Gastroesophageal sphincter (tissue), 4 donors: ENCODE results near the gene LDB1. TPM values are rescaled to one million over a fixed set of nuclear protein-coding genes. Genes with fewer than 3 reads are reported as not detected.

Source experiments
- ATAC-seq: fragments of 150-250 bp; one replicate; pipeline ENCODE4 v1.9.1; 2016; ENCODE audit warnings: mild to moderate bottlenecking, moderate library complexity
- H3K27ac ChIP-seq, 4 donors: fragments of 200-600 bp; sonication (generic) in 3 of 4; 1 replicate in 3 of 4; 2 replicates in 1 of 4; pipeline ENCODE4 v1.5.1; 2016 to 2019
- H3K27me3 ChIP-seq: fragments of 200-600 bp; sonication (generic); one replicate; pipeline ENCODE4 v1.5.1; 2019
- H3K36me3 ChIP-seq, 2 donors: fragments of 200-600 bp; sonication (generic); one replicate each; pipeline ENCODE4 v1.5.1; 2019; ENCODE audit warnings: control low read depth in 1 of 2
- H3K4me1 ChIP-seq, 3 donors: fragments of 200-600 bp; sonication (generic); 1 replicate in 2 of 3; 2 replicates in 1 of 3; pipeline ENCODE4 v1.5.1; 2016 to 2019; ENCODE audit warnings: control low read depth in 2 of 3
- H3K4me3 ChIP-seq, 2 donors: fragments of 200-600 bp; sonication (generic); one replicate each; pipeline ENCODE4 v1.5.1; 2019; ENCODE audit warnings: mild to moderate bottlenecking in 1 of 2, moderate library complexity in 1 of 2
- H3K9me3 ChIP-seq, 3 donors: fragments of 200-600 bp; sonication (generic); one replicate each; pipeline ENCODE4 v1.5.1; 2017 to 2019; ENCODE audit warnings: control low read depth in 2 of 3
- EP300 ChIP-seq: sonication (generic); formaldehyde crosslinking; IDR thresholded peaks from one replicate; pipeline ENCODE4 v1.6.1; 2017; ENCODE audit warnings: antibody characterized with exemption, mild to moderate bottlenecking
- POLR2A ChIP-seq, 2 donors: fragments of 450-650 bp; IDR thresholded peaks; one replicate each; pipeline ENCODE4 v1.6.1; 2017; ENCODE audit warnings: antibody characterized with exemption in 2 of 2, mild to moderate bottlenecking in 2 of 2, moderate library complexity in 1 of 2
- POLR2AphosphoS5 ChIP-seq: sonication (generic); formaldehyde crosslinking; IDR thresholded peaks from one replicate; pipeline ENCODE4 v1.6.1; 2017; ENCODE audit warnings: antibody characterized with exemption
- WGBS, 2 donors: methylation state at CpG; one replicate each; pipeline ENCODE4 v1.1.5; 2018; ENCODE audit warnings: low coverage in 1 of 2; 5-methylcytosine and 5-hydroxymethylcytosine counted together
- total RNA-seq, 4 donors: library from RNA; depleted of rRNA; stranded (reverse); fragments of >200 nt; gene quantifications; one replicate each; pipeline ENCODE4 v1.1.0, GENCODE V29; 2016
- TF ChIP-seq, protein P1 (sequence below), 4 experiments: fragments of 200-600 bp in 2 of 4; fragments of 450-650 bp in 2 of 4; sonication (generic) in 1 of 4; IDR thresholded peaks; one replicate each; pipeline ENCODE4 v1.5.1; 2017 to 2019; ENCODE audit warnings: antibody characterized with exemption in 4 of 4, mild to moderate bottlenecking in 2 of 4, moderate library complexity in 2 of 4

The LDB1 gene
- total RNA-seq, 4 donors from 2014 or later: 43.7 to 92.0 (median 60.4) TPM

DNA sequence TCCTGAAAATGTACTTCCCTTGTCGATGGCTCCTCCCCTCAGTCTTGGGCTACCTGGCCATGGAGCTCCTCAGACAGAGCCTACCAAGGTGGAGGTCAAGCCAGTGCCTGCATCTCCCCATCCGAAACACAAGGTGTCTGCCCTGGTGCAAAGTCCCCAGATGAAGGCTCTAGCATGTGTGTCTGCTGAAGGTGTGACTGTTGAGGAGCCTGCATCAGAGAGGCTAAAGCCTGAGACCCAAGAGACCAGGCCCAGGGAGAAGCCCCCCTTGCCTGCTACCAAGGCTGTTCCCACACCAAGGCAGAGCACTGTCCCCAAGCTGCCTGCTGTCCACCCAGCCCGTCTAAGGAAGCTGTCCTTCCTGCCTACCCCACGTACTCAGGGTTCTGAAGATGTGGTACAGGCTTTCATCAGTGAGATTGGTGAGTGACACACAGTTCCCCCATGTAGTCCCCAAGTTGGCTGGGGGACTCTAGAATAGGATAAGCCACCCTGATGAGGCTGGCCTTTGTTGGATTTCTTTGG is 21.5 kb upstream of the LDB1 start:
- no peak overlapping the region for H3K4me3 ChIP-seq
- H3K36me3 ChIP-seq: peaks cover 0 to 89% of the 10 kb centered on the region in 2 donors
- TF ChIP-seq, protein P1, sequence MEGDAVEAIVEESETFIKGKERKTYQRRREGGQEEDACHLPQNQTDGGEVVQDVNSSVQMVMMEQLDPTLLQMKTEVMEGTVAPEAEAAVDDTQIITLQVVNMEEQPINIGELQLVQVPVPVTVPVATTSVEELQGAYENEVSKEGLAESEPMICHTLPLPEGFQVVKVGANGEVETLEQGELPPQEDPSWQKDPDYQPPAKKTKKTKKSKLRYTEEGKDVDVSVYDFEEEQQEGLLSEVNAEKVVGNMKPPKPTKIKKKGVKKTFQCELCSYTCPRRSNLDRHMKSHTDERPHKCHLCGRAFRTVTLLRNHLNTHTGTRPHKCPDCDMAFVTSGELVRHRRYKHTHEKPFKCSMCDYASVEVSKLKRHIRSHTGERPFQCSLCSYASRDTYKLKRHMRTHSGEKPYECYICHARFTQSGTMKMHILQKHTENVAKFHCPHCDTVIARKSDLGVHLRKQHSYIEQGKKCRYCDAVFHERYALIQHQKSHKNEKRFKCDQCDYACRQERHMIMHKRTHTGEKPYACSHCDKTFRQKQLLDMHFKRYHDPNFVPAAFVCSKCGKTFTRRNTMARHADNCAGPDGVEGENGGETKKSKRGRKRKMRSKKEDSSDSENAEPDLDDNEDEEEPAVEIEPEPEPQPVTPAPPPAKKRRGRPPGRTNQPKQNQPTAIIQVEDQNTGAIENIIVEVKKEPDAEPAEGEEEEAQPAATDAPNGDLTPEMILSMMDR (IDR thresholded peaks at IDR 0.05): no peak
- TF ChIP-seq POLR2AphosphoS5: no peak
- TF ChIP-seq POLR2A (IDR thresholded peaks at IDR 0.05): no peak
- TF ChIP-seq EP300: no peak
- no peak overlapping the region for H3K27ac ChIP-seq
- H3K9me3 ChIP-seq: no peaks in the 10 kb centered on the region
- WGBS, 2 donors: 80% methylated on average over 3 of the region's 4 CpGs; no CpG with 5 or more reads in 1 of the 2 donors
- no peaks in the 10 kb centered on the region for H3K27me3 ChIP-seq
- peaks cover 0 to 6% (median 0%) of the 10 kb centered on the region in 3 donors for H3K4me1 ChIP-seq
- ATAC-seq: no peak

DNA sequence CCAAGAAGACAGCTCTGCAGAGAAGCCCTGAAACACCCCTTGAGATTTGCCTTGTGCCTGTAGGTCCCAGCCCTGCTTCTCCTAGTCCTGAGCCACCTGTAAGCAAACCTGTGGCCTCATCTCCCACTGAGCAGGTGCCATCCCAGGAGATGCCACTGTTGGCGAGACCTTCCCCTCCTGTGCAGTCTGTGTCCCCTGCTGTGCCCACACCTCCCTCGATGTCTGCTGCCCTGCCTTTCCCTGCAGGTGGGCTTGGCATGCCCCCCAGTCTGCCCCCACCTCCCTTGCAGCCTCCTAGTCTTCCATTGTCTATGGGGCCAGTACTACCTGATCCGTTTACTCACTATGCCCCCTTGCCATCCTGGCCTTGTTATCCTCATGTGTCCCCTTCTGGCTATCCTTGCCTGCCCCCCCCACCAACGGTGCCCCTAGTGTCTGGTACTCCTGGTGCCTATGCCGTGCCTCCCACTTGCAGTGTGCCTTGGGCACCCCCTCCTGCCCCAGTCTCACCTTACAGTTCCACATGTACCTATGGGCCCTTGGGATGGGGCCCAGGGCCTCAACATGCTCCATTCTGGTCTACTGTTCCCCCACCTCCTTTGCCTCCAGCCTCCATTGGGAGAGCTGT is 20.9 kb upstream of the LDB1 start:
- TF ChIP-seq, protein P1 (IDR thresholded peaks at IDR 0.05): no peak
- no peak for TF ChIP-seq EP300
- TF ChIP-seq POLR2A (IDR thresholded peaks at IDR 0.05): no peak
- TF ChIP-seq POLR2AphosphoS5: no peak
- H3K4me1 ChIP-seq: peaks cover 0 to 13% (median 0%) of the 10 kb centered on the region in 3 donors
- H3K9me3 ChIP-seq: no peaks in the 10 kb centered on the region
- no peak overlapping the region for H3K4me3 ChIP-seq
- no peaks in the 10 kb centered on the region for H3K27me3 ChIP-seq
- peaks cover 0 to 83% of the 10 kb centered on the region in 2 donors for H3K36me3 ChIP-seq
- H3K27ac ChIP-seq: no peak overlapping the region
- 90 to 100% methylated on average over 3 of the region's 5 CpGs for WGBS, 2 donors
- ATAC-seq: no peak

DNA sequence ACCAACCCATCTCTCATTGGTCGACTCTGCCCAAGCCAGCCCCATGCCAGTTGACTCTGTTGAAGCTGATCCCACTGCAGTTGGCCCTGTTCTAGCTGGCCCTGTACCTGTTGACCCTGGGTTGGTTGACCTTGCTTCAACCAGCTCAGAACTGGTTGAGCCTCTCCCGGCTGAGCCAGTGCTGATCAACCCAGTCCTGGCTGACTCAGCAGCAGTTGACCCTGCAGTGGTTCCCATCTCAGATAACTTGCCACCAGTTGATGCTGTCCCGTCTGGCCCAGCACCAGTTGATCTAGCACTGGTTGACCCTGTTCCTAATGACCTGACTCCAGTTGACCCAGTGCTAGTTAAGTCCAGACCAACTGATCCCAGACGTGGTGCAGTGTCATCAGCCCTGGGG is 20.1 kb upstream of the LDB1 start:
- peaks cover 0 to 77% of the 10 kb centered on the region in 2 donors for H3K36me3 ChIP-seq
- no peak overlapping the region for H3K27ac ChIP-seq
- TF ChIP-seq, protein P1 (IDR thresholded peaks at IDR 0.05): no peak
- TF ChIP-seq POLR2A (IDR thresholded peaks at IDR 0.05) (no peak), EP300 (no peak)
- no peaks in the 10 kb centered on the region for H3K9me3 ChIP-seq
- no peak for ATAC-seq
- no peak overlapping the region for H3K4me3 ChIP-seq
- H3K4me1 ChIP-seq: peaks cover 0 to 21% (median 1%) of the 10 kb centered on the region in 3 donors
- WGBS, 2 donors: 80% methylated on average over 1 of the region's 4 CpGs; no CpG with 5 or more reads in 1 of the 2 donors
- no peaks in the 10 kb centered on the region for H3K27me3 ChIP-seq

DNA sequence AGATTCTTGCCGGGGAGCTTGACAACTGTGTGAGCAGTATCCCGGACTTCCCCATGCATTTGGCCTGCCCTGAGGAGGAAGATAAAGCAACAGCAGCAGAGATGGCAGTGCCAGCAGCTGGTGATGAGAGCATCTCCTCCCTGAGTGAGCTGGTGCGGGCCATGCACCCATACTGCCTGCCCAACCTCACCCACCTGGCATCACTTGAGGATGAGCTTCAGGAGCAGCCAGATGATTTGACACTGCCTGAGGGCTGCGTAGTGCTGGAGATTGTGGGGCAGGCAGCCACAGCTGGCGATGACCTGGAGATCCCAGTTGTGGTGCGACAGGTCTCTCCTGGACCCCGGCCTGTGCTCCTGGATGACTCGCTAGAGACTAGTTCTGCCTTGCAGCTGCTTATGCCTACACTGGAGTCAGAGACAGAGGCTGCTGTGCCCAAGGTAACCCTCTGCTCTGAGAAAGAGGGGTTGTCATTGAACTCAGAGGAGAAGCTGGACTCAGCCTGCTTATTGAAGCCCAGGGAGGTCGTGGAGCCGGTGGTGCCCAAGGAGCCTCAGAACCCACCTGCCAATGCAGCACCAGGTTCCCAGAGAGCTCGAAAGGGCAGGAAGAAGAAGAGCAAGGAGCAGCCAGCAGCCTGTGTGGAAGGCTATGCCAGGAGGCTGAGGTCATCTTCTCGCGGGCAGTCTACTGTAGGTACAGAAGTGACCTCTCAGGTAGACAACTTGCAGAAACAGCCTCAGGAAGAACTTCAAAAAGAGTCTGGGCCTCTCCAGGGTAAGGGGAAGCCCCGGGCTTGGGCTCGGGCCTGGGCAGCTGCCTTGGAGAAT is 19.3 kb upstream of the LDB1 start:
- Histone ChIP-seq H3K4me3 (no peak overlapping the region), H3K9me3 (no peaks in the 10 kb centered on the region), H3K36me3 (peaks cover 0 to 69% of the 10 kb centered on the region in 2 donors), H3K4me1 (peaks cover 0 to 28% (median 8%) of the 10 kb centered on the region in 3 donors), H3K27ac (no peak overlapping the region), H3K27me3 (no peaks in the 10 kb centered on the region)
- WGBS, 2 donors: 95% methylated on average over 7 to 8 of the region's 15 CpGs
- TF ChIP-seq POLR2AphosphoS5: no peak
- TF ChIP-seq EP300: no peak
- TF ChIP-seq POLR2A (IDR thresholded peaks at IDR 0.05): no peak
- TF ChIP-seq, protein P1 (IDR thresholded peaks at IDR 0.05): no peak
- ATAC-seq: no peak
